ENCODE data around the gene PEG3. TPM values are rescaled to one million over a fixed set of nuclear protein-coding genes. Genes with fewer than 3 reads are reported as not detected.

PEG3 gene
- total and polyA plus RNA-seq, 4 donors = 2.2 to 188 (median 7.7) TPM

DNA sequence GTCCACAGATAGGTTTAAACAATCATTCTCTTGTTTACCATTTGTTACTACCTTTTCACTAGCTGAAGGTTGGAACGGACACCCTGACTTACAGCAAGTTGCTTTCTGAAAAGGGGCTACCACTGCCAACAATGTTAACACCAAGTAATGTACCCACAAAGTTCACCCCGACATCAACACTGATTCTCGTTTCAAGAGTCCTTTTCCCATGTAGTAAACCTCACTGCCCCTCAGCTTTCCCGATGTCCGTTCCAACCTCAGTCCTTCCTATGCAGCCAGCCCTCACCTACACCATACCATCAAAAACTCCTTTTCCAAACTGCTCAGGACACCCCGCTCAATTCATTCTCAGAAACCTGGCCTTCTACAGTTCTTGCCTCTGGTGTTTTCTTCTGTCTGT is 29.0 kb downstream of the PEG3 start:
- H3K27ac ChIP-seq (ENCODE audit: low read depth in 1 of 2, low read length in 2 of 2) = no peak overlapping the region
- TF ChIP-seq JUND (IDR thresholded peaks at IDR 0.05) = no peak
- no peak for TF ChIP-seq ATF3 (IDR thresholded peaks at IDR 0.05)
- TF ChIP-seq NR2F2 (IDR thresholded peaks at IDR 0.05) = no peak
- no peak for TF ChIP-seq EGR1 (IDR thresholded peaks at IDR 0.05; ENCODE audit: low read depth in 2 of 2)
- TF ChIP-seq, protein P1, sequence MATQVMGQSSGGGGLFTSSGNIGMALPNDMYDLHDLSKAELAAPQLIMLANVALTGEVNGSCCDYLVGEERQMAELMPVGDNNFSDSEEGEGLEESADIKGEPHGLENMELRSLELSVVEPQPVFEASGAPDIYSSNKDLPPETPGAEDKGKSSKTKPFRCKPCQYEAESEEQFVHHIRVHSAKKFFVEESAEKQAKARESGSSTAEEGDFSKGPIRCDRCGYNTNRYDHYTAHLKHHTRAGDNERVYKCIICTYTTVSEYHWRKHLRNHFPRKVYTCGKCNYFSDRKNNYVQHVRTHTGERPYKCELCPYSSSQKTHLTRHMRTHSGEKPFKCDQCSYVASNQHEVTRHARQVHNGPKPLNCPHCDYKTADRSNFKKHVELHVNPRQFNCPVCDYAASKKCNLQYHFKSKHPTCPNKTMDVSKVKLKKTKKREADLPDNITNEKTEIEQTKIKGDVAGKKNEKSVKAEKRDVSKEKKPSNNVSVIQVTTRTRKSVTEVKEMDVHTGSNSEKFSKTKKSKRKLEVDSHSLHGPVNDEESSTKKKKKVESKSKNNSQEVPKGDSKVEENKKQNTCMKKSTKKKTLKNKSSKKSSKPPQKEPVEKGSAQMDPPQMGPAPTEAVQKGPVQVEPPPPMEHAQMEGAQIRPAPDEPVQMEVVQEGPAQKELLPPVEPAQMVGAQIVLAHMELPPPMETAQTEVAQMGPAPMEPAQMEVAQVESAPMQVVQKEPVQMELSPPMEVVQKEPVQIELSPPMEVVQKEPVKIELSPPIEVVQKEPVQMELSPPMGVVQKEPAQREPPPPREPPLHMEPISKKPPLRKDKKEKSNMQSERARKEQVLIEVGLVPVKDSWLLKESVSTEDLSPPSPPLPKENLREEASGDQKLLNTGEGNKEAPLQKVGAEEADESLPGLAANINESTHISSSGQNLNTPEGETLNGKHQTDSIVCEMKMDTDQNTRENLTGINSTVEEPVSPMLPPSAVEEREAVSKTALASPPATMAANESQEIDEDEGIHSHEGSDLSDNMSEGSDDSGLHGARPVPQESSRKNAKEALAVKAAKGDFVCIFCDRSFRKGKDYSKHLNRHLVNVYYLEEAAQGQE (IDR thresholded peaks at IDR 0.05) = no peak
- TF ChIP-seq SP1 (IDR thresholded peaks at IDR 0.05) = no peak
- no peak for TF ChIP-seq HNF4A (conservative IDR thresholded peaks at IDR 0.05)
- no peak for TF ChIP-seq RXRA (IDR thresholded peaks at IDR 0.05)
- no peak for TF ChIP-seq FOXA2 (IDR thresholded peaks at IDR 0.05)
- TF ChIP-seq GABPA (IDR thresholded peaks at IDR 0.05 in 1 of 2, conservative IDR thresholded peaks at IDR 0.05 in 1 of 2) = no peak
- no peak for DNase-seq (ENCODE audit: low spot score)
- WGBS = 80% methylated on average over 6 of the region's 6 CpGs
- peaks cover 0 to 2% (median 0%) of the 10 kb centered on the region in 4 donors for H3K36me3 ChIP-seq (ENCODE audit: control insufficient read depth in 4 of 4, insufficient read depth in 3 of 4, low read depth in 1 of 4, low read length in 3 of 4)
- no peak overlapping the region for H3K4me3 ChIP-seq (ENCODE audit: low read depth in 1 of 3, low read length in 3 of 3)
- H3K9ac ChIP-seq (ENCODE audit: low read depth in 1 of 2, low read length in 2 of 2) = no peak overlapping the region
- peaks cover 0 to 14% (median 9%) of the 10 kb centered on the region in 4 donors for H3K9me3 ChIP-seq (ENCODE audit: control insufficient read depth in 4 of 4, low read length in 3 of 4)
- no peaks in the 10 kb centered on the region for H3K4me1 ChIP-seq (ENCODE audit: control insufficient read depth in 4 of 4, insufficient read depth in 4 of 4, low read length in 3 of 4)
- no peaks in the 10 kb centered on the region for H3K27me3 ChIP-seq (ENCODE audit: control insufficient read depth in 4 of 4, insufficient read depth in 4 of 4, low read length in 3 of 4)

DNA sequence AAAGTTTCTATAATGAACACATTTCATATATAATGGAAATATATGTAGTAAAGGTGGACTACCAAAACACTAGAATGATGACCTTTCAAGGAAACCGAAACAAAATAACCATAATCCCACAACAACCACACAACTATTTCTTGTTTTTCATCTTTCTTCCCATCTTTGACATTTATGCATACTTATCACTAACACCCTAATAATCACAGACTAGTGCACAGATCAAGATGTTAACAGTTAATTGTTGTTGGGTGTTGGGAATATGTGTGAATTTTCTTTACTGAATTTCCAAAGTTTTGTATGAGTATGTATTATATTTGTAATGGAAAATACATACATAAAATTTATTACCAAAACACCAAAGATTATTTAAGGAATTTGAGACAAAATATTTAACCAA is 30.3 kb downstream of the PEG3 start:
- H3K4me3 ChIP-seq (ENCODE audit: low read depth in 1 of 3, low read length in 3 of 3) = no peak overlapping the region
- H3K27ac ChIP-seq (ENCODE audit: low read depth in 1 of 2, low read length in 2 of 2) = no peak overlapping the region
- no peak overlapping the region for H3K9ac ChIP-seq (ENCODE audit: low read depth in 1 of 2, low read length in 2 of 2)
- H3K4me1 ChIP-seq (ENCODE audit: control insufficient read depth in 4 of 4, insufficient read depth in 4 of 4, low read length in 3 of 4) = no peaks in the 10 kb centered on the region
- no peak for DNase-seq (ENCODE audit: low spot score)
- H3K36me3 ChIP-seq (ENCODE audit: control insufficient read depth in 4 of 4, insufficient read depth in 3 of 4, low read depth in 1 of 4, low read length in 3 of 4) = no peaks in the 10 kb centered on the region
- peaks cover 0 to 12% (median 11%) of the 10 kb centered on the region in 4 donors for H3K9me3 ChIP-seq (ENCODE audit: control insufficient read depth in 4 of 4, low read length in 3 of 4)
- 94% methylated on average over 1 of the region's 1 CpG for WGBS
- no peak for TF ChIP-seq SP1 (IDR thresholded peaks at IDR 0.05)
- TF ChIP-seq RXRA (IDR thresholded peaks at IDR 0.05) = no peak
- TF ChIP-seq, protein P2, sequence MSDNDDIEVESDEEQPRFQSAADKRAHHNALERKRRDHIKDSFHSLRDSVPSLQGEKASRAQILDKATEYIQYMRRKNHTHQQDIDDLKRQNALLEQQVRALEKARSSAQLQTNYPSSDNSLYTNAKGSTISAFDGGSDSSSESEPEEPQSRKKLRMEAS (IDR thresholded peaks at IDR 0.05) = no peak
- TF ChIP-seq ZBTB33 (IDR thresholded peaks at IDR 0.05) = no peak
- no peak for TF ChIP-seq HNF4G (IDR thresholded peaks at IDR 0.05)
- no peak for TF ChIP-seq TAF1 (conservative IDR thresholded peaks at IDR 0.05)
- no peak for TF ChIP-seq JUND (IDR thresholded peaks at IDR 0.05)
- TF ChIP-seq, protein P3, sequence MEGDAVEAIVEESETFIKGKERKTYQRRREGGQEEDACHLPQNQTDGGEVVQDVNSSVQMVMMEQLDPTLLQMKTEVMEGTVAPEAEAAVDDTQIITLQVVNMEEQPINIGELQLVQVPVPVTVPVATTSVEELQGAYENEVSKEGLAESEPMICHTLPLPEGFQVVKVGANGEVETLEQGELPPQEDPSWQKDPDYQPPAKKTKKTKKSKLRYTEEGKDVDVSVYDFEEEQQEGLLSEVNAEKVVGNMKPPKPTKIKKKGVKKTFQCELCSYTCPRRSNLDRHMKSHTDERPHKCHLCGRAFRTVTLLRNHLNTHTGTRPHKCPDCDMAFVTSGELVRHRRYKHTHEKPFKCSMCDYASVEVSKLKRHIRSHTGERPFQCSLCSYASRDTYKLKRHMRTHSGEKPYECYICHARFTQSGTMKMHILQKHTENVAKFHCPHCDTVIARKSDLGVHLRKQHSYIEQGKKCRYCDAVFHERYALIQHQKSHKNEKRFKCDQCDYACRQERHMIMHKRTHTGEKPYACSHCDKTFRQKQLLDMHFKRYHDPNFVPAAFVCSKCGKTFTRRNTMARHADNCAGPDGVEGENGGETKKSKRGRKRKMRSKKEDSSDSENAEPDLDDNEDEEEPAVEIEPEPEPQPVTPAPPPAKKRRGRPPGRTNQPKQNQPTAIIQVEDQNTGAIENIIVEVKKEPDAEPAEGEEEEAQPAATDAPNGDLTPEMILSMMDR (IDR thresholded peaks at IDR 0.05; ENCODE audit: low read depth, low read length, missing input control) = no peak
- TF ChIP-seq ATF3 (IDR thresholded peaks at IDR 0.05) = no peak
- no peak for TF ChIP-seq FOXA1 (IDR thresholded peaks at IDR 0.05)
- TF ChIP-seq EGR1 (IDR thresholded peaks at IDR 0.05; ENCODE audit: low read depth in 2 of 2) = no peak
- TF ChIP-seq, protein P1 (IDR thresholded peaks at IDR 0.05) = no peak
- no peak for TF ChIP-seq RAD21 (IDR thresholded peaks at IDR 0.05)
- no peak for TF ChIP-seq YY1 (IDR thresholded peaks at IDR 0.05)
- no peak for TF ChIP-seq FOXA2 (IDR thresholded peaks at IDR 0.05)
- TF ChIP-seq HNF4A (conservative IDR thresholded peaks at IDR 0.05) = no peak
- no peaks in the 10 kb centered on the region for H3K27me3 ChIP-seq (ENCODE audit: control insufficient read depth in 4 of 4, insufficient read depth in 4 of 4, low read length in 3 of 4)

Data from liver (tissue), 9 donors.